H1 (cell line): Measurements from ENCODE around the gene NHS. TPM values are rescaled to one million over a fixed set of nuclear protein-coding genes. Genes with fewer than 3 reads are reported as not detected.

Experiments
- CTCF ChIA-PET: fragments of 300-600 bp; sonication (Branson Sonifier 250); formaldehyde crosslinking; loops from one replicate; lab custom pipeline; 2021; ENCODE audit not compliant: partially characterized antibody; lab: Charles Lee
- POLR2A ChIA-PET: fragments of 300-600 bp; sonication (Branson Sonifier 250); formaldehyde crosslinking; loops from one replicate; lab custom pipeline; 2021; ENCODE audit warnings: inconsistent platforms; ENCODE audit not compliant: partially characterized antibody; lab: Charles Lee
- DNase-seq, 2 experiments: peaks; one replicate each; pipeline versions ENCODE4 v3.0.0 to v3.0.0-alpha.2; 2010 to 2022; ENCODE audit warnings: low spot score in 2 of 2, low read depth in 1 of 2, mixed read lengths in 1 of 2
- FAIRE-seq: peaks from 2 replicates; lab custom pipeline; 2011; peaks lifted over from hg19 to GRCh38; lab: Jason Lieb, UNC
- H2AFZ ChIP-seq: 2 replicates; pipeline ENCODE4 v1.8.1; 2012; ENCODE audit warnings: low read length, inconsistent platforms
- H2AK5ac ChIP-seq: 2 replicates; pipeline ENCODE4 v1.6.1; 2013; ENCODE audit warnings: low read depth, low read length
- H2BK120ac ChIP-seq: replicated peaks from 2 replicates; pipeline ENCODE3; 2013; ENCODE audit warnings: low read depth, low read length, inconsistent platforms
- H2BK12ac ChIP-seq: 2 replicates; pipeline ENCODE4 v1.6.1; 2013; ENCODE audit warnings: low read depth, low read length
- H2BK15ac ChIP-seq: 2 replicates; pipeline ENCODE4 v1.6.1; 2013; ENCODE audit warnings: low read length
- H2BK20ac ChIP-seq: 2 replicates; pipeline ENCODE4 v1.6.1; 2013; ENCODE audit warnings: low read length
- H2BK5ac ChIP-seq: 2 replicates; pipeline ENCODE4 v1.6.1; 2013; ENCODE audit warnings: low read depth, low read length
- H3K14ac ChIP-seq: 2 replicates; pipeline ENCODE4 v1.6.1; 2013; ENCODE audit warnings: inconsistent platforms; ENCODE audit not compliant: insufficient read length
- H3K18ac ChIP-seq: 2 replicates; pipeline ENCODE4 v1.6.1; 2013; ENCODE audit warnings: low read length; ENCODE audit errors: extremely low read depth
- H3K23ac ChIP-seq: 2 replicates; pipeline ENCODE4 v1.6.1; 2013; ENCODE audit warnings: inconsistent platforms; ENCODE audit not compliant: insufficient read length
- H3K23me2 ChIP-seq: 2 replicates; pipeline ENCODE4 v1.6.1; 2013; ENCODE audit warnings: low read depth, low read length
- H3K27ac ChIP-seq: 2 replicates; pipeline ENCODE4 v1.6.1; 2011; ENCODE audit warnings: low read depth, low read length, inconsistent platforms
- H3K27me3 ChIP-seq, 4 experiments: replicated peaks in 1 of 4; 1 replicate in 1 of 4; 2 replicates in 3 of 4; pipeline versions ENCODE4 v1.6.1 to v1.8.1; 2011 to 2013; ENCODE audit warnings: low read length in 3 of 4, mild to moderate bottlenecking in 3 of 4, inconsistent platforms in 2 of 4, mixed read lengths in 2 of 4, moderate library complexity in 1 of 4; ENCODE audit not compliant: control insufficient read depth in 3 of 4, insufficient read depth in 3 of 4; ENCODE audit errors: extremely low read depth in 1 of 4
- H3K36me3 ChIP-seq, 4 experiments: 2 replicates each; pipeline versions ENCODE4 v1.6.1 to v1.8.1; 2011 to 2013; ENCODE audit warnings: mild to moderate bottlenecking in 4 of 4, low read length in 3 of 4, moderate library complexity in 2 of 4, control low read depth in 1 of 4, inconsistent platforms in 1 of 4; ENCODE audit not compliant: insufficient read depth in 4 of 4, control insufficient read depth in 2 of 4
- H3K4ac ChIP-seq: replicated peaks from 2 replicates; pipeline ENCODE3; 2013; ENCODE audit warnings: low read length, low read depth, mixed read lengths, inconsistent platforms; ENCODE audit not compliant: insufficient read length
- H3K4me1 ChIP-seq, 4 experiments: replicated peaks in 1 of 4; 1 replicate in 1 of 4; 2 replicates in 3 of 4; pipeline versions ENCODE4 v1.6.1 to v1.8.1; 2011 to 2013; ENCODE audit warnings: low read length in 3 of 4, inconsistent platforms in 2 of 4, mixed read lengths in 1 of 4; ENCODE audit not compliant: insufficient read depth in 4 of 4, control insufficient read depth in 3 of 4
- H3K4me2 ChIP-seq, 2 experiments: 2 replicates each; pipeline versions ENCODE4 v1.6.1 to v1.8.1; 2011 to 2013; ENCODE audit warnings: low read depth in 2 of 2, low read length in 2 of 2, control low read depth in 1 of 2, inconsistent platforms in 1 of 2, mild to moderate bottlenecking in 1 of 2; ENCODE audit not compliant: insufficient read depth in 1 of 2
- H3K4me3 ChIP-seq, 4 experiments: fragments of 200-600, 300-600 bp in 1 of 4; sonication (generic), shearing (Covaris generic), sonication (Bioruptor Twin) in 1 of 4; 2 replicates each; pipeline versions ENCODE4 v1.5.1 to v1.8.1; 2011 to 2016; ENCODE audit warnings: low read length in 4 of 4, low read depth in 3 of 4, control low read depth in 2 of 4, inconsistent platforms in 2 of 4, mild to moderate bottlenecking in 2 of 4, mixed read lengths in 1 of 4, moderate library complexity in 1 of 4; ENCODE audit not compliant: insufficient read depth in 2 of 4; ENCODE audit errors: extremely low read depth in 1 of 4
- H3K56ac ChIP-seq: replicated peaks from 2 replicates; pipeline ENCODE3; 2013; ENCODE audit warnings: low read depth, mild to moderate bottlenecking, mixed read lengths, low read length, inconsistent platforms; ENCODE audit not compliant: insufficient read length
- H3K79me1 ChIP-seq: 2 replicates; pipeline ENCODE4 v1.6.1; 2013; ENCODE audit warnings: low read depth, low read length, control low read depth
- H3K79me2 ChIP-seq, 2 experiments: 2 replicates each; pipeline versions ENCODE4 v1.6.1 to v1.8.1; 2012 to 2013; ENCODE audit warnings: low read length in 2 of 2, mild to moderate bottlenecking in 2 of 2, inconsistent platforms in 1 of 2; ENCODE audit not compliant: insufficient read depth in 2 of 2, control insufficient read depth in 1 of 2
- H3K9ac ChIP-seq, 4 experiments: replicated peaks in 1 of 4; 1 replicate in 1 of 4; 2 replicates in 3 of 4; pipeline versions ENCODE4 v1.6.1 to v1.8.1; 2011 to 2013; ENCODE audit warnings: low read depth in 3 of 4, low read length in 3 of 4, control low read depth in 2 of 4, mild to moderate bottlenecking in 2 of 4, moderate library complexity in 2 of 4, inconsistent platforms in 1 of 4; ENCODE audit errors: extremely low read depth in 1 of 4
- H3K9me3 ChIP-seq, 2 experiments: 2 replicates each; pipeline versions ENCODE4 v1.6.1 to v1.8.1; 2012 to 2013; ENCODE audit warnings: mild to moderate bottlenecking in 2 of 2, moderate library complexity in 2 of 2, control low read depth in 1 of 2, inconsistent platforms in 1 of 2, low read depth in 1 of 2, low read length in 1 of 2, mixed read lengths in 1 of 2; ENCODE audit not compliant: insufficient read depth in 2 of 2
- H4K20me1 ChIP-seq, 2 experiments: replicated peaks in 1 of 2; 2 replicates each; pipeline versions ENCODE3 to v1.8.1; 2011 to 2013; ENCODE audit warnings: inconsistent platforms in 2 of 2, low read length in 2 of 2, mild to moderate bottlenecking in 1 of 2; ENCODE audit not compliant: insufficient read depth in 2 of 2, control insufficient read depth in 1 of 2
- H4K5ac ChIP-seq: 2 replicates; pipeline ENCODE4 v1.6.1; 2013; ENCODE audit warnings: low read length, low read depth, mixed read lengths, inconsistent platforms; ENCODE audit not compliant: insufficient read length
- H4K8ac ChIP-seq: 2 replicates; pipeline ENCODE4 v1.8.0; 2013; ENCODE audit warnings: mild to moderate bottlenecking, moderate library complexity, low read length, inconsistent platforms; ENCODE audit not compliant: insufficient read depth; ENCODE audit errors: extremely low read depth
- H4K91ac ChIP-seq: replicated peaks from 2 replicates; pipeline ENCODE3; 2013; ENCODE audit warnings: low read length, mixed read lengths, inconsistent platforms; ENCODE audit not compliant: insufficient read length
- BCL11A ChIP-seq, 2 experiments: IDR thresholded peaks; one replicate each; pipeline ENCODE4 v1.6.1; 2011; ENCODE audit warnings: low read depth in 2 of 2, low read length in 2 of 2, mild to moderate bottlenecking in 2 of 2
- EZH2 ChIP-seq: fragments of 200-600 bp; sonication (generic); IDR thresholded peaks from 2 replicates; pipeline ENCODE4 v1.7.1; 2012; ENCODE audit warnings: low read depth, mild to moderate bottlenecking, moderate library complexity, low read length, inconsistent platforms; ENCODE audit not compliant: severe bottlenecking
- NANOG ChIP-seq: IDR thresholded peaks from 2 replicates; pipeline ENCODE4 v1.6.1; 2011; ENCODE audit warnings: low read length, low read depth, mild to moderate bottlenecking, inconsistent platforms; ENCODE audit not compliant: insufficient read depth, poor library complexity, severe bottlenecking
- NRF1 ChIP-seq: IDR thresholded peaks from 2 replicates; pipeline ENCODE4 v1.6.1; 2011; ENCODE audit warnings: mild to moderate bottlenecking, low read depth, low read length, improper control_type of control experiment
- RAD21 ChIP-seq, 2 experiments: IDR thresholded peaks in 1 of 2; conservative IDR thresholded peaks in 1 of 2; 2 replicates each; pipeline ENCODE4 v1.6.1; 2011; ENCODE audit warnings: low read depth in 2 of 2, low read length in 2 of 2, improper control_type of control experiment in 1 of 2, inconsistent platforms in 1 of 2, mild to moderate bottlenecking in 1 of 2, moderate library complexity in 1 of 2
- RNF2 ChIP-seq: fragments of 200-900, 300-1000 bp; sonication (generic); IDR thresholded peaks from 2 replicates; pipeline ENCODE4 v1.7.1; 2016; ENCODE audit warnings: borderline replicate concordance, low read depth, mild to moderate bottlenecking, antibody characterized with exemption, low read length; ENCODE audit not compliant: poor library complexity, severe bottlenecking; ENCODE audit errors: missing control alignments
- SP1 ChIP-seq: IDR thresholded peaks from 2 replicates; pipeline ENCODE4 v1.6.1; 2011; ENCODE audit warnings: low read depth, low read length
- SRF ChIP-seq: IDR thresholded peaks from 2 replicates; pipeline ENCODE4 v1.6.1; 2011; ENCODE audit warnings: mild to moderate bottlenecking, low read depth, low read length, moderate library complexity
- TAF7 ChIP-seq: optimal IDR thresholded peaks from 2 replicates; pipeline ENCODE3; 2011; ENCODE audit warnings: low read depth, mild to moderate bottlenecking, inconsistent platforms, low read length, moderate library complexity, borderline replicate concordance
- TBP ChIP-seq: IDR thresholded peaks from 2 replicates; pipeline ENCODE4 v1.6.1; 2011; ENCODE audit warnings: low read depth, low read length, improper control_type of control experiment
- polyA plus RNA-seq, 7 experiments: library from polyadenylated mRNA; depleted of rRNA in 3 of 7; stranded (reverse) in 5 of 7; unstranded in 2 of 7; fragments of >200 nt in 5 of 7; fragments of 200-250 nt in 2 of 7; gene quantifications; 1 replicate in 5 of 7; 2 replicates in 1 of 7; 4 replicates in 1 of 7; pipeline versions ENCODE4 v1.2.1 to v1.2.3, GENCODE V29; 2011 to 2013; ENCODE audit warnings: missing spikeins in 2 of 7, mixed read lengths in 2 of 7
- total RNA-seq: library from RNA; stranded (reverse); fragmentation: NEBNext Ultra II Directional; extraction: Animal tissue kit (Norgen Biotek cat#: 25700); gene quantifications from 2 replicates; pipeline ENCODE4 v1.2.1, GENCODE V29; 2021

Gene NHS
- total and polyA plus RNA-seq, 2 of the 8 experiments (the other 6 are each of a cell fraction or from before 2014, with no cell fraction given): 2.2 to 6.7 TPM

- Histone ChIP-seq H3K4me3 (no peak overlapping the region), H3K36me3 (no peaks in the 10 kb centered on the region), H4K5ac (no peak overlapping the region), H2BK20ac (no peak overlapping the region), H2AK5ac (no peak overlapping the region), H3K4ac (no peak overlapping the region), H3K56ac (no peak overlapping the region), H3K9ac (no peak overlapping the region), H3K79me2 (no peaks in the 10 kb centered on the region), H3K23me2 (no peaks in the 10 kb centered on the region), H2BK120ac (no peak overlapping the region), H4K20me1 (no peaks in the 10 kb centered on the region), H3K23ac (no peak overlapping the region), H2BK5ac (no peak overlapping the region), H3K4me2 (no peak overlapping the region), H3K18ac (no peak overlapping the region), H3K4me1 (peaks cover 0 to 2% (median 0%) of the 10 kb centered on the region in 4 experiments; a peak in 1 of 7 replicates), H3K79me1 (no peaks in the 10 kb centered on the region), H3K27me3 (no peaks in the 10 kb centered on the region), H4K8ac (no peak overlapping the region), H3K9me3 (no peaks in the 10 kb centered on the region), H2AFZ (no peak overlapping the region), H3K14ac (no peak overlapping the region), H3K27ac (no peak overlapping the region), H4K91ac (no peak overlapping the region), H2BK12ac (no peak overlapping the region), H2BK15ac (no peak overlapping the region)
- DNase-seq (no peak), FAIRE-seq (no peak)
- ChIA-PET CTCF (no interaction called here), POLR2A (no interaction called here)
- TF ChIP-seq RAD21 (IDR thresholded peaks at IDR 0.05 in 1 of 2, conservative IDR thresholded peaks at IDR 0.05 in 1 of 2; ENCODE audit: low read depth in 2 of 2, low read length in 2 of 2) (no peak), NRF1 (no peak), TBP (no peak), RNF2 (no peak), SRF (no peak), BCL11A (IDR thresholded peaks at IDR 0.05; ENCODE audit: low read depth in 2 of 2, low read length in 2 of 2) (no peak), TAF7 (no peak), EZH2 (no peak), SP1 (no peak), NANOG (no peak)
These were observed 268.5 kb downstream of the NHS start for GRCh38 chrX:17643528-17643927.
